ENCODE data around the gene SMARCC2. TPM values are rescaled to one million over a fixed set of nuclear protein-coding genes. Genes with fewer than 3 reads are reported as not detected.

SMARCC2 gene
- total and polyA plus RNA-seq, 2 of the 13 experiments (the other 11 are each of a cell fraction or from before 2014, with no cell fraction given): 21.3 to 24.1 TPM

- TF ChIP-seq, protein P1, sequence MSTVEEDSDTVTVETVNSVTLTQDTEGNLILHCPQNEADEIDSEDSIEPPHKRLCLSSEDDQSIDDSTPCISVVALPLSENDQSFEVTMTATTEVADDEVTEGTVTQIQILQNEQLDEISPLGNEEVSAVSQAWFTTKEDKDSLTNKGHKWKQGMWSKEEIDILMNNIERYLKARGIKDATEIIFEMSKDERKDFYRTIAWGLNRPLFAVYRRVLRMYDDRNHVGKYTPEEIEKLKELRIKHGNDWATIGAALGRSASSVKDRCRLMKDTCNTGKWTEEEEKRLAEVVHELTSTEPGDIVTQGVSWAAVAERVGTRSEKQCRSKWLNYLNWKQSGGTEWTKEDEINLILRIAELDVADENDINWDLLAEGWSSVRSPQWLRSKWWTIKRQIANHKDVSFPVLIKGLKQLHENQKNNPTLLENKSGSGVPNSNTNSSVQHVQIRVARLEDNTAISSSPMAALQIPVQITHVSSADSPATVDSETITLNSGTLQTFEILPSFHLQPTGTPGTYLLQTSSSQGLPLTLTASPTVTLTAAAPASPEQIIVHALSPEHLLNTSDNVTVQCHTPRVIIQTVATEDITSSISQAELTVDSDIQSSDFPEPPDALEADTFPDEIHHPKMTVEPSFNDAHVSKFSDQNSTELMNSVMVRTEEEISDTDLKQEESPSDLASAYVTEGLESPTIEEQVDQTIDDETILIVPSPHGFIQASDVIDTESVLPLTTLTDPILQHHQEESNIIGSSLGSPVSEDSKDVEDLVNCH (CRISPR knock-in tag; IDR thresholded peaks at IDR 0.05): no peak
- 0 out of 2 replicates have a peak, but pooled peaks have one; percentile 17 for TF ChIP-seq SNAPC2 (CRISPR knock-in tag; IDR thresholded peaks at IDR 0.05)
- peak; percentile 39 for TF ChIP-seq NR2F6 (IDR thresholded peaks at IDR 0.05)
- no peak for TF ChIP-seq NR2F6 (CRISPR knock-in tag; IDR thresholded peaks at IDR 0.05)
- TF ChIP-seq, protein P2, sequence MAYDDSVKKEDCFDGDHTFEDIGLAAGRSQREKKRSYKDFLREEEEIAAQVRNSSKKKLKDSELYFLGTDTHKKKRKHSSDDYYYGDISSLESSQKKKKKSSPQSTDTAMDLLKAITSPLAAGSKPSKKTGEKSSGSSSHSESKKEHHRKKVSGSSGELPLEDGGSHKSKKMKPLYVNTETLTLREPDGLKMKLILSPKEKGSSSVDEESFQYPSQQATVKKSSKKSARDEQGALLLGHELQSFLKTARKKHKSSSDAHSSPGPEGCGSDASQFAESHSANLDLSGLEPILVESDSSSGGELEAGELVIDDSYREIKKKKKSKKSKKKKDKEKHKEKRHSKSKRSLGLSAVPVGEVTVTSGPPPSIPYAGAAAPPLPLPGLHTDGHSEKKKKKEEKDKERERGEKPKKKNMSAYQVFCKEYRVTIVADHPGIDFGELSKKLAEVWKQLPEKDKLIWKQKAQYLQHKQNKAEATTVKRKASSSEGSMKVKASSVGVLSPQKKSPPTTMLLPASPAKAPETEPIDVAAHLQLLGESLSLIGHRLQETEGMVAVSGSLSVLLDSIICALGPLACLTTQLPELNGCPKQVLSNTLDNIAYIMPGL (CRISPR knock-in tag; IDR thresholded peaks at IDR 0.05; ENCODE audit: borderline replicate concordance in 1 of 2, low read depth in 1 of 2): no peak
- TF ChIP-seq SPEN (CRISPR knock-in tag; IDR thresholded peaks at IDR 0.05; ENCODE audit: low read depth): no peak
- TF ChIP-seq GABPB1 (CRISPR knock-in tag; IDR thresholded peaks at IDR 0.05): no peak
Observed at GRCh38 chr12:56188131-56188777, 1.0 kb downstream of the SMARCC2 start (continued).

GRCh38 chr12:56186957-56187356 lies 2.3 kb downstream of the SMARCC2 start:
- H3K4me2 ChIP-seq (ENCODE audit: low read depth, low read length): peak overlapping the region; percentile 82; the same call in 1 of the 2 replicates
- peaks cover 19% of the 10 kb centered on the region for H3K79me2 ChIP-seq (ENCODE audit: insufficient read depth, low read length)
- no peaks in the 10 kb centered on the region for H4K20me1 ChIP-seq (ENCODE audit: insufficient read depth, low read length)
- H3K27ac ChIP-seq (ENCODE audit: extremely low read length, insufficient read depth, low read length): no peak overlapping the region
- no TSS peak for BruUV-seq (replicated peaks)
- in situ Hi-C loops (cut with HindIII; ENCODE audit: extremely low pct_ligation_motif_present, low pct_unique_long_range_greater_than_20kb): loop anchor here (5.0 kb wide), 1 partner anchor 60 kb away; the partner anchor contains the start of gene ESYT1
- ATAC-seq (no peak), FAIRE-seq (no peak), DNase-seq (ENCODE audit: low spot score) (no peak)
- no peak overlapping the region for H3K9ac ChIP-seq (ENCODE audit: insufficient read depth, low read depth, low read length)
- POLR2A ChIA-PET: interaction anchor here (3.3 kb wide), 1 partner anchor 25 kb away, joined by 20 read pairs; no protein-coding TSS in a partner anchor
- no peak overlapping the region for H3K4me3 ChIP-seq (replicated peaks in 1 of 3; ENCODE audit: insufficient read depth in 1 of 3, low read depth in 2 of 3, low read length in 3 of 3)
- H3K27me3 ChIP-seq (ENCODE audit: control insufficient read depth in 1 of 2, insufficient read depth in 2 of 2, low read length in 2 of 2): no peaks in the 10 kb centered on the region; a peak in 1 of 5 replicates
- H3K4me1 ChIP-seq (ENCODE audit: insufficient read depth, low read length): peaks cover 28% of the 10 kb centered on the region
- H2AFZ ChIP-seq (ENCODE audit: low read length): no peak overlapping the region
- H3K9me3 ChIP-seq (ENCODE audit: low read length): no peaks in the 10 kb centered on the region
- 90% methylated on average over 2 of the region's 2 CpGs for WGBS (ENCODE audit: low lambda C conversion rate)
- CTCF ChIA-PET (ENCODE audit: low intra/inter-chr PET ratio, low total read pairs): no interaction called here
- intact Hi-C loops (cut with micrococcal nuclease; ENCODE audit: unreplicated experiment): no loop called here
- peaks cover 6 to 26% of the 10 kb centered on the region in 2 experiments for H3K36me3 ChIP-seq (replicated peaks in 1 of 2; ENCODE audit: control insufficient read depth in 1 of 2, insufficient read depth in 2 of 2, low read length in 2 of 2)
- no peak for TF ChIP-seq ZNF614 (CRISPR knock-in tag; IDR thresholded peaks at IDR 0.05; ENCODE audit: borderline replicate concordance)
- TF ChIP-seq FLYWCH1 (CRISPR knock-in tag; IDR thresholded peaks at IDR 0.05): no peak
- TF ChIP-seq, protein P3, sequence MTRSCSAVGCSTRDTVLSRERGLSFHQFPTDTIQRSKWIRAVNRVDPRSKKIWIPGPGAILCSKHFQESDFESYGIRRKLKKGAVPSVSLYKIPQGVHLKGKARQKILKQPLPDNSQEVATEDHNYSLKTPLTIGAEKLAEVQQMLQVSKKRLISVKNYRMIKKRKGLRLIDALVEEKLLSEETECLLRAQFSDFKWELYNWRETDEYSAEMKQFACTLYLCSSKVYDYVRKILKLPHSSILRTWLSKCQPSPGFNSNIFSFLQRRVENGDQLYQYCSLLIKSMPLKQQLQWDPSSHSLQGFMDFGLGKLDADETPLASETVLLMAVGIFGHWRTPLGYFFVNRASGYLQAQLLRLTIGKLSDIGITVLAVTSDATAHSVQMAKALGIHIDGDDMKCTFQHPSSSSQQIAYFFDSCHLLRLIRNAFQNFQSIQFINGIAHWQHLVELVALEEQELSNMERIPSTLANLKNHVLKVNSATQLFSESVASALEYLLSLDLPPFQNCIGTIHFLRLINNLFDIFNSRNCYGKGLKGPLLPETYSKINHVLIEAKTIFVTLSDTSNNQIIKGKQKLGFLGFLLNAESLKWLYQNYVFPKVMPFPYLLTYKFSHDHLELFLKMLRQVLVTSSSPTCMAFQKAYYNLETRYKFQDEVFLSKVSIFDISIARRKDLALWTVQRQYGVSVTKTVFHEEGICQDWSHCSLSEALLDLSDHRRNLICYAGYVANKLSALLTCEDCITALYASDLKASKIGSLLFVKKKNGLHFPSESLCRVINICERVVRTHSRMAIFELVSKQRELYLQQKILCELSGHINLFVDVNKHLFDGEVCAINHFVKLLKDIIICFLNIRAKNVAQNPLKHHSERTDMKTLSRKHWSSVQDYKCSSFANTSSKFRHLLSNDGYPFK (CRISPR knock-in tag; IDR thresholded peaks at IDR 0.05; ENCODE audit: borderline replicate concordance): no peak
- TF ChIP-seq NR0B2 (CRISPR knock-in tag; IDR thresholded peaks at IDR 0.05): no peak
- TF ChIP-seq PCBP2 (optimal IDR thresholded peaks at IDR 0.05; ENCODE audit: low read depth, low read length, poor library complexity, severe bottlenecking): no peak
- no peak for TF ChIP-seq LCORL (IDR thresholded peaks at IDR 0.05)
- no peak for TF ChIP-seq LCORL (CRISPR knock-in tag; IDR thresholded peaks at IDR 0.05)
- no peak for TF ChIP-seq FOXK1 (CRISPR knock-in tag; IDR thresholded peaks at IDR 0.05; ENCODE audit: borderline replicate concordance, low read depth)
